Thyroid gland (tissue), 4 donors: ENCODE data around the gene BRAT1.

Experiments used
- CTCF ChIP-seq, 6 experiments: fragments of 200-600 bp in 3 of 6; fragments of 450-650 bp in 3 of 6; sonication (generic) in 3 of 6; IDR thresholded peaks; one replicate each; pipeline ENCODE4 v1.5.1; 2016 to 2019; ENCODE audit warnings: antibody characterized with exemption in 6 of 6, mild to moderate bottlenecking in 2 of 6, inconsistent platforms in 1 of 6, moderate library complexity in 1 of 6
- POLR2A ChIP-seq, 2 donors: fragments of 450-650 bp; IDR thresholded peaks; one replicate each; pipeline ENCODE4 v1.6.1; 2017; ENCODE audit warnings: antibody characterized with exemption in 2 of 2, mild to moderate bottlenecking in 2 of 2, moderate library complexity in 1 of 2

DNA sequence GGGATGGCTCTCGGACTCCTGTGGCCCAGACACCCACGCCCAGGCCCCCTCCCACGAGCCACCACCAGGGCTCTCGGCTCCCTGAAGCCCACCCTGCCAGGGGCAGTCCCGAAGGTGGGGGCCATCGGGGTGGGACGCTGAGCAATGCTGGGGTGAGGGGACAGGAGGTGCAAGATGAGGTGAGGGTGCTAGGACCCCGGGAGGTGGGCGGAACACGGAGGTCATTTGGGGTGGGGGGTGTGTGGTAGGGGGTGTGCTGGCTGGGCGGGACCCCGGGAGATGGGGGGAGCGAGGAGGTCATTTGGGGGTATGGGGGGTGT, 52.7 kb downstream of the BRAT1 start:
- TF ChIP-seq CTCF (IDR thresholded peaks at IDR 0.05) (no peak), POLR2A (IDR thresholded peaks at IDR 0.05) (no peak)
